Ishikawa (cell line): ENCODE data around the gene IGF2BP3.

ENCODE experiments used
- CEBPB ChIP-seq: IDR thresholded peaks from 2 replicates; pipeline ENCODE4 v1.6.1; 2012
- CREB1 ChIP-seq: IDR thresholded peaks from 2 replicates; pipeline ENCODE4 v1.6.1; 2012; ENCODE audit warnings: low read depth
- EGR1 ChIP-seq: IDR thresholded peaks from 2 replicates; pipeline ENCODE4 v1.6.1; 2012
- EP300 ChIP-seq: IDR thresholded peaks from 2 replicates; pipeline ENCODE4 v1.6.1; 2012; ENCODE audit warnings: borderline replicate concordance
- FOXM1 ChIP-seq: IDR thresholded peaks from 2 replicates; pipeline ENCODE4 v1.6.1; 2012; ENCODE audit warnings: low read depth, borderline replicate concordance
- MAX ChIP-seq: IDR thresholded peaks from 2 replicates; pipeline ENCODE4 v1.6.1; 2012
- RAD21 ChIP-seq: IDR thresholded peaks from 2 replicates; pipeline ENCODE4 v1.6.1; 2012; ENCODE audit warnings: low read depth
- REST ChIP-seq: IDR thresholded peaks from 2 replicates; pipeline ENCODE4 v1.6.1; 2012; ENCODE audit warnings: low read depth, mild to moderate bottlenecking
- TAF1 ChIP-seq: IDR thresholded peaks from 2 replicates; pipeline ENCODE4 v1.6.1; 2012; ENCODE audit warnings: low read depth, mild to moderate bottlenecking
- TCF12 ChIP-seq: IDR thresholded peaks from 2 replicates; pipeline ENCODE4 v1.6.1; 2012; ENCODE audit warnings: low read depth
- TEAD4 ChIP-seq: IDR thresholded peaks from 2 replicates; pipeline ENCODE4 v1.6.1; 2012
- USF1 ChIP-seq: IDR thresholded peaks from 2 replicates; pipeline ENCODE4 v1.6.1; 2012
- YY1 ChIP-seq: IDR thresholded peaks from 2 replicates; pipeline ENCODE4 v1.6.1; 2012; ENCODE audit warnings: low read depth
- ZBTB7A ChIP-seq: IDR thresholded peaks from 2 replicates; pipeline ENCODE4 v1.6.1; 2012; ENCODE audit warnings: low read depth

Gene IGF2BP3

GRCh38 chr7:23469150-23469960 is 936 bp downstream of the IGF2BP3 start:
- TF ChIP-seq CREB1 (no peak), CEBPB (no peak), MAX (peak; percentile 73; the same call in 1 of the 2 replicates), TCF12 (no peak), EGR1 (0 out of 2 replicates have a peak, but pooled peaks have one; percentile 34), FOXM1 (no peak), ZBTB7A (no peak)

GRCh38 chr7:23468526-23469149 is 1.7 kb downstream of the IGF2BP3 start:
- TF ChIP-seq RAD21 (no peak), TAF1 (no peak), YY1 (no peak), REST (no peak), FOXM1 (no peak), EP300 (no peak), TEAD4 (no peak), TCF12 (no peak)

- TF ChIP-seq REST (no peak), FOXM1 (no peak), EP300 (no peak), USF1 (no peak), EGR1 (no peak), ZBTB7A (no peak)
Measured at GRCh38 chr7:23467806-23468525, 2.3 kb downstream of the IGF2BP3 start.

GRCh38 chr7:23467291-23467805 is 2.9 kb downstream of the IGF2BP3 start:
- TF ChIP-seq RAD21 (no peak), EP300 (no peak), REST (no peak), CREB1 (no peak), TEAD4 (no peak), TAF1 (no peak)

- TF ChIP-seq RAD21, result peak; percentile 45
- no peak for TF ChIP-seq ZBTB7A
Measured at GRCh38 chr7:23462846-23463245, 7.4 kb downstream of the IGF2BP3 start.
